Measurements from ENCODE around the gene PTPRG. TPM values are rescaled to one million over a fixed set of nuclear protein-coding genes. Genes with fewer than 3 reads are reported as not detected.
"Not testable (repeated sequence)": the region's sequence is repeated elsewhere in the genome, so short reads cannot be mapped to it uniquely, and the experiment has no call there.

PTPRG gene
- total RNA-seq, 1 donor from 2014 or later = 124 TPM

- no peak for DNase-seq (ENCODE audit: low spot score)
These were observed 229.0 kb downstream of the PTPRG start for GRCh38 chr3:61790411-61790810.

DNA sequence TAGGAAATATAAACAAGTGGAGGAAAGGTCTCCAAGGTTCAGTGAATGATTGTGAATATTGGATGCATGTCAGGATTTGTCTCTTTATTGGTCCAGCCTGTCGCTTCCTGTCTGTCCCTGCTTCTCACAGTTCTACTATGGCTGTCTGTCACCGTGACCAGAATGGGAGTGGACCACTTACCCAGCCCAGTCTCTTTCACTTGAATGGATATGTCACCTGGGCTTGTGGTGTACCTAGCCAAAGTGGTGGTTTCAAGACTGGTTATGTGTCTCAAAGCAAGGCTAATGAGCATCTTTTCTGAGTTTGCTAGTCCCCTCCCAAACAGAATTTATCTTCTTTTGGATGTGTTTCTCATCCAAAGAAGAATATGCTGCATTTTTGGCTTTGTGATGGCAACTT is 231.7 kb downstream of the PTPRG start:
- DNase-seq (ENCODE audit: low spot score) = no peak

- no peak for DNase-seq (ENCODE audit: low spot score)
These were observed 232.2 kb downstream of the PTPRG start for GRCh38 chr3:61793521-61793920.

DNA sequence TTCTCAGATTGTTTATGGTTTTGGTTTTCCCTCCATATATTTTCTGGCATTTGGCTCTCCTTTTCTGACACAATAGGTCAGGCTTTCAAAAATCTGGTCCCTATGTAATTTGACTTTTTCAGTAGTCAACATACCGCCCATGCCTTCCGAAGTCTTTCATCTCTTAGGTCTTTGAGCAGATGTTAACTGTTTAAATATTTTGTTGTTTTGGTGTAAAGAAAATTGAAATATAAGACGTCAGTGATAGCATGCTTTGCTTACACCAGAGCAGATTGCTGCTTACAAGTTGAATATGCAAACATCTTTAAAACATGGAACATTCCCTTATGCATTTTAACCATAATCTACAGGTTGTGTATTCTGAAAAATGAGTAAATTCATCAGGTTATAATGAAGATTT is 233.0 kb downstream of the PTPRG start:
- no peak for DNase-seq (ENCODE audit: low spot score)

- no peak for DNase-seq (ENCODE audit: low spot score)
These were observed 233.6 kb downstream of the PTPRG start for GRCh38 chr3:61794961-61795360.

DNA sequence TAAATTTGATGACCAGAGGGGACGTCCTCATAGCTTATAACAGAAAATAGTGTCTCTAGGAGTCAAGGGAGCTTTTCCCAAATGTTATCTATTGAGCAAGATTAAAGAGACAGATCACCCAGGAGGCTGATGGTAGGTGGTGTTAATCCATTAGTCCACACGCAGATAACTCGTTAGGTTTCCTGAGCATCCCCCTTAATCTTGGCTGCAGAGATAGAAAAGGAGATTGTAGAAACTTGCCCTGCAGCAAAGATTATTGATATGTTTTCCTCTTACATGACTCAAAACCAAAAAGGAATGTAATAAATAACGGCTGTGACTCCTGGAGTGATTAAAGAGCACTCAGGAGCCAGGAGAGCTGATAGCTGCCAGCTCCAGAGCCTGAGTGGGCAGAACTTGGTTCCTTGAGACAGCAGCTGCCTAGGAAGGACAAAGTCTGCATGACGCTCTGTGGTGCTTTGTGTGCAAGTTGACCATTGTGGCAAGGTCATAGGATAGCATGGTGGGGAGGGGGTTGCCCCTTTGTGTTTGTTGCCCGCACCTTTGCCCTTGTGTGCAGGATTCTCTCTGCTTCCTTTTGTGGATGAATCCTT is 234.8 kb downstream of the PTPRG start:
- DNase-seq (ENCODE audit: low spot score) = no peak

DNA sequence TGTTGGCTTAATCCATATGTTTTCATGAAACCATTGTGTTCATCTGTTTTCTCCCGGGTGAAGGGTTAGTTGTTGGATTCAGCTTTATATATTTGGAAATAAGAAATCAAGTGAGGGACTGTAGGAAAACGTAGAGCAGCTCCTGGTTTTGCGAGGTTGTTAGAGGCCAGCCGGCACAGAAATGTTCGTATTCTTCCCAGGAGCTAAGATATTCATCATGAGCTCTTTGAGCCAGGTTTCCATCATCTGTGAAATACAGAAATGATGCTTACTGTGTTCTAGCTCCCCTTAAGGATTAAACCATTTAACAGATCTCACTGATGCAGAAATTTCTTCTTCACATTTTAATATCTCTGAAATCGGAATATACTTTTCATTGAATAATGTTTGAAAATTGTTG is 235.5 kb downstream of the PTPRG start:
- DNase-seq (ENCODE audit: low spot score) = no peak

DNA sequence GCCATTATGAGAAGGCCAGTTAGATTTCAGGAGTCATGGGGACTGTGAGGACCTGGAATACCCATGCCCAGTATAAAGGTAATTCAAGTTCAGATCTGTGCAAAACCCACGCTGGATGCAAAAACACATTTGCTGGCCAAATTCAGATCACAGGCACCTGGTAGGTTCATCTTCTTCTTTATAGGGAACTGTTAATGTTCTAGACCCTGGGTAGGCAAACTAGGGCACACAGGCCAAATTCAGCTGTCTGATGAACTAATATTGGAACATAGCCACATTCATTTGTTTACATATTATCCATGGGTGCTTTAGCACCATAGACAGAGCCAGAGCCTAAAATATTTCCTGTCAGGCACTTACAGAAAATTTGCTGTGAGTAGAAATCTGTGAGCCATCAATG is 241.4 kb downstream of the PTPRG start:
- no peak for DNase-seq (ENCODE audit: low spot score)

- no peak for DNase-seq (ENCODE audit: low spot score)
These were observed 242.6 kb downstream of the PTPRG start for GRCh38 chr3:61803983-61804382.

GRCh38 chr3:61804782-61805181 is 243.4 kb downstream of the PTPRG start:
- no peak for DNase-seq (ENCODE audit: low spot score)

DNA sequence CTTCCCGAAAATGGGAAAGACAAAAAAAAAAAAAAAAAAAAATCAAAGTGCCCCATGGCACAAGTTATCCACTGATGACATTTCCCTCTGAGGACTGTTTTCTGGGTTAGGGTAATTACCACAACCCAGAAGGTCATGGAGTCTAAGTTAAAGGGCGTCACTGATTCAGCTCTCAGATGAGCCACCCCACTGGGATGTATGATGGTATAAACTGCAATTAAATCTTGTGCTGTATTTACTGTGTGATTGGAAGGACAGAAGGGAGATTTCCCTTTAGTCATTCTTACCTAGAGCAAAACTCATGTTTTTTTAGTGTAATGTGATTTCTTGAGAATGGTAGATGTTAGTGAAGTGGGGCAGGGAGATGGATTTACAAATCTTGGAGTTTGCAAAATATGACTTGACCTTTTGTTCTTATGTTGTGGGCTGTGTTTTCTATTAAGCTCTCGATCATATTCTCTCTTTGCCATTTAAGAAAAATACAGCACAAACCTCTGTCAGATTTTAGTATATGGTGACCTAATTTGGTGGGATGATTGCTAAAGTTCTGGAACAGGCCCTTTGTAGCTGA is 244.2 kb downstream of the PTPRG start:
- no peak for DNase-seq (ENCODE audit: low spot score)

GRCh38 chr3:61806810-61807209 is 245.4 kb downstream of the PTPRG start:
- DNase-seq (ENCODE audit: low spot score) = no peak

GRCh38 chr3:61807865-61808276 is 246.5 kb downstream of the PTPRG start:
- DNase-seq (ENCODE audit: low spot score) = no peak

DNA sequence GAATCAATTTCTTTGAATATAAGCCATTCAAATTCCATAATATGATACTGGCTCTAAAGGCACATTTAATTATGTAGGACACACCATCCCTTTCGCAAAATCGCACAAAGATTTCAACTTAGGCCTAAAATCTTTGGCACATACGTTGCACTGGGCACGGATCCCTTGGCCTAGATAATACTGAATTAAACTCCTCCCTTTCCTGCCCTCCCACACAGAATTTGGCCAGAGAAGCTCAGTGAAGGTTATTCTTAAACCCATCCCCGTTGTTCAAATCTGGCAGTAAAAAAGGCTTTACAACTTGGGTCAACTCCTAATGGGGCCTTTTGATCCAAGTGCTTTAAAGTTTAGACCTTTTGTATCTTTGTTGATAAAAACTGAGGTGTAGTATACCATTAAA is 247.2 kb downstream of the PTPRG start:
- no peak for DNase-seq (ENCODE audit: low spot score)

GRCh38 chr3:61808999-61809398 is 247.6 kb downstream of the PTPRG start:
- DNase-seq (ENCODE audit: low spot score) = no peak

DNA sequence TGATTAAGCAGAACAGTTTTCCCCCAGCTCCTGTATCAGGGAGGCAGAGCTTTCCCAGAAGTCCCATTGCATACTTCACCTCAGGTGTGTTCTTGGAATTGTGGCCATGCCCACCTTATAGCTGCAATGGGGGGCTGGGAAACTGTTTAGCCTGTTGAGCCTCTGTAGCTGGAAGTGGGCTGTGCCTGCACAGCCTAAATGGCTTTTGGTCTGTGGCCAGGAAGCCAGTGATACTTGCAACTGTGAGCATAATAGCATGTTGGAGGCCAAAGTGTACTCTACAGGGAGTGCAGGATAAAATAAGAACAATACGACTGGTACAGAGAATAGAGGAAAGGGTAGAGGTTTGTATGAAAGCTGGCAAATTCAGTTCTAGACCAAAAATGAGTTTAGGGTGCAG is 248.5 kb downstream of the PTPRG start:
- DNase-seq (ENCODE audit: low spot score) = no peak

GRCh38 chr3:61810953-61811497 is 249.7 kb downstream of the PTPRG start:
- no peak for DNase-seq (ENCODE audit: low spot score)

- no peak for DNase-seq (ENCODE audit: low spot score)
These were observed 250.3 kb downstream of the PTPRG start for GRCh38 chr3:61811652-61812051.

DNA sequence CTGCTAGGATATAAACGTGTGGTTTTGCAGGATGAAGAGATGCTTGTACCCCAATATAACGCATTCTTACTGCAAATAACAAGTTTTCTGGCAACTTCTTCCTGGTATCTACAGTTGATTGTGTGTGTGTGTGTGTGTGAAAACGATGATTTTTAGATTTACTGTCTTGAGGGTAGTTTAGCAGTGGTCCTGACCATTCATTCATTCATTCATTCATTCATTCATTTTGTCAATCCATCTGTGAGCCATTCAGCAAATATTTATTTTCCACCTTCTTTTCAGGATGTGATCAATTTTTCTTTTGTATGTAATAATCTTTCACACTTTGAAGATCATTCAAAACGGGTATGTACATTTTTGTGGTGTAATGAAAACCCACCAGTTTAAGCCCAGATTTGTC is 250.7 kb downstream of the PTPRG start:
- DNase-seq (ENCODE audit: low spot score) = no peak

GRCh38 chr3:61812517-61812916 is 251.1 kb downstream of the PTPRG start:
- no peak for DNase-seq (ENCODE audit: low spot score)

DNA sequence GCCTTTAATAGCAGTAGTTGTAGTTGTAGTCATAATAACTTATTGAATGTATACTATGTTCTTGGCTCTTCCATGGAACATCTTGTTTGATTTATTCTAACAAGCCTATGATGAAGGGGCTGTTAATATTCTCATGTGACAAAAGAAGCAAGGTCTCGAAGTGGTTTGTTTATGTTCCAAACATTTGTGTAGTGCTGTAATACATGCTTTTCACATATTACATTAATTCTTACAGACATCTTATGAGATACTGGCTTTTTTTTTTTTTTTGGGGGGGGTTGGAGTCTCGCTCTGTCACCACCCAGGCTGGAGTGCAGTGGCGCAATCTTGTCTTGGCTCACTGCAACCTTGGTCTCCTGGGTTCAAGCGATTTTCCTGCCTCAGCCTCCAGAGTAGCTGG is 252.3 kb downstream of the PTPRG start:
- DNase-seq (ENCODE audit: low spot score) = no peak

DNA sequence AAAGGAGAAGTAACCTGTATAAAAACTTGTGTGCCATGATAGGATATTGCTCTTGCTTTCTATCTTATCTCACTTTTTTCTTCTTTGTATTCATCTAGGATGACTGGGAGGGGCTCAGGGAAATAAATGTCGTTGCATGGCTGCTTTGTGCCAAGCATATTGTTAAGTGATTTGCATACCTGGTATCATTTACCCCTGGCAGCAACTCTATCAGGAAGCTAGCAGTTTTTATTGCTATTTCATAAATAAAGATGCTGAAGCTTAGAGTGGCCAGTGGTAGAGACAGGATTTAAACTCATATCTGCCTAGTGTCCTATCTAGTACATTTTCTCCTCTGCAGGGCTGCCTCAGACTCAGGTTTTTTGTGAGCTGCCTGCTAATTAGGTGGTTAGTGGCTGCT is 253.3 kb downstream of the PTPRG start:
- no peak for DNase-seq (ENCODE audit: low spot score)

DNA sequence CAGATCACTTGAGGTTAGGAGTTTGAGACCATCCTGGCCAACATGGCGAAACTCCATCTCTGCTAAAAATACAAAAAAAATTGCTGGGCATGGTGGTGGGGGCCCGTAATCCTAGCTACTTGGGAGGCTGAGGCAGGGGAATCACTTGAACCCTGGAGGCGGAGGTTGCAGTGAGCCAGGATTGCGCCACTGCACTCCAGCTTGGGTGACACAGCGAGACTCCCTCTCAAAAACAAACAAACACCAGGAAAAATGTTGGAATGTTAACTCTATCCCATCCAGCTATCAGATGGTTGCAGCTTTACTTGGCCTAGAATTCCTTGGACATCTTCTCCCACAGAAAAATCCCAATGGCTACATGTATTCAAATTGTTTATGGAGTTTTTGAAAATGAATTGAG is 254.9 kb downstream of the PTPRG start:
- not testable (repeated sequence) for DNase-seq (ENCODE audit: low spot score)
